Measurements from ENCODE around the gene TACC3.

DNA sequence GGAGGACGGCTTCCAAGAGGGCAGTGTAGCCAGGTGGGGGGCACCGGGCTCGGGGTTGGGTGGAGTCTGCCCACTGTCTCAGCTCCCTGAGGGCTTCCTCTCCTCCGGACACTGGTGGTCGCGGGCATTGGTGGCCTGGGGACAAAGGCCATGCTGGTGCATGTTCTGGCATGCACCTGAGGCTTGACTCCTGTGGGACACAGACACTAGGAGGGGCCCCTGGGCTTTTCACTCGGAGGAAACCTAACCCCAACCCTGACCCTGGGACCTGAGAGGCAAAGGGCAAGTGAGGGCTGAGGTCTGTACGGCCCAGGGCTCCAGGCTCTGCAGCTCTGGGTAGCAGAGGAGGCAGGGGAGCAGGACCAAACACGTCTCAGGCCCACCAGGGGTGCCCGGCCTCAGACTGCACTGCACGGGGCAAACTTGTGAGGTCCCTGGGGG is 49.5 kb downstream of the TACC3 start:
- TF ChIP-seq, protein P1, sequence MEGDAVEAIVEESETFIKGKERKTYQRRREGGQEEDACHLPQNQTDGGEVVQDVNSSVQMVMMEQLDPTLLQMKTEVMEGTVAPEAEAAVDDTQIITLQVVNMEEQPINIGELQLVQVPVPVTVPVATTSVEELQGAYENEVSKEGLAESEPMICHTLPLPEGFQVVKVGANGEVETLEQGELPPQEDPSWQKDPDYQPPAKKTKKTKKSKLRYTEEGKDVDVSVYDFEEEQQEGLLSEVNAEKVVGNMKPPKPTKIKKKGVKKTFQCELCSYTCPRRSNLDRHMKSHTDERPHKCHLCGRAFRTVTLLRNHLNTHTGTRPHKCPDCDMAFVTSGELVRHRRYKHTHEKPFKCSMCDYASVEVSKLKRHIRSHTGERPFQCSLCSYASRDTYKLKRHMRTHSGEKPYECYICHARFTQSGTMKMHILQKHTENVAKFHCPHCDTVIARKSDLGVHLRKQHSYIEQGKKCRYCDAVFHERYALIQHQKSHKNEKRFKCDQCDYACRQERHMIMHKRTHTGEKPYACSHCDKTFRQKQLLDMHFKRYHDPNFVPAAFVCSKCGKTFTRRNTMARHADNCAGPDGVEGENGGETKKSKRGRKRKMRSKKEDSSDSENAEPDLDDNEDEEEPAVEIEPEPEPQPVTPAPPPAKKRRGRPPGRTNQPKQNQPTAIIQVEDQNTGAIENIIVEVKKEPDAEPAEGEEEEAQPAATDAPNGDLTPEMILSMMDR (IDR thresholded peaks at IDR 0.05): no peak
- TF ChIP-seq POLR2A (IDR thresholded peaks at IDR 0.05): no peak
